DOHH2 (cell line): ENCODE results near the gene HSD11B1.

Source experiments
- CTCF ChIP-seq: fragments of 200-600 bp; sonication (generic); IDR thresholded peaks from one replicate; pipeline ENCODE4 v1.5.1; 2014; ENCODE audit warnings: antibody characterized with exemption, mild to moderate bottlenecking, low read depth, low read length; ENCODE audit not compliant: poor library complexity, severe bottlenecking
- EZH2phosphoT487 ChIP-seq: fragments of 200-600 bp; sonication (generic); IDR thresholded peaks from 2 replicates; pipeline ENCODE4 v1.6.1; 2017; ENCODE audit warnings: borderline replicate concordance, mild to moderate bottlenecking, antibody characterized with exemption, low read length, moderate library complexity, mixed read lengths

- no peak for TF ChIP-seq CTCF
- no peak for TF ChIP-seq EZH2phosphoT487
Observed at GRCh38 chr1:209689477-209689876, 15.2 kb upstream of the HSD11B1 start.
